ENCODE results near the gene SSH2.
A peak's percentile ranks its signal among the peaks of the same experiment; 100 is the strongest.

The SSH2 gene

DNA sequence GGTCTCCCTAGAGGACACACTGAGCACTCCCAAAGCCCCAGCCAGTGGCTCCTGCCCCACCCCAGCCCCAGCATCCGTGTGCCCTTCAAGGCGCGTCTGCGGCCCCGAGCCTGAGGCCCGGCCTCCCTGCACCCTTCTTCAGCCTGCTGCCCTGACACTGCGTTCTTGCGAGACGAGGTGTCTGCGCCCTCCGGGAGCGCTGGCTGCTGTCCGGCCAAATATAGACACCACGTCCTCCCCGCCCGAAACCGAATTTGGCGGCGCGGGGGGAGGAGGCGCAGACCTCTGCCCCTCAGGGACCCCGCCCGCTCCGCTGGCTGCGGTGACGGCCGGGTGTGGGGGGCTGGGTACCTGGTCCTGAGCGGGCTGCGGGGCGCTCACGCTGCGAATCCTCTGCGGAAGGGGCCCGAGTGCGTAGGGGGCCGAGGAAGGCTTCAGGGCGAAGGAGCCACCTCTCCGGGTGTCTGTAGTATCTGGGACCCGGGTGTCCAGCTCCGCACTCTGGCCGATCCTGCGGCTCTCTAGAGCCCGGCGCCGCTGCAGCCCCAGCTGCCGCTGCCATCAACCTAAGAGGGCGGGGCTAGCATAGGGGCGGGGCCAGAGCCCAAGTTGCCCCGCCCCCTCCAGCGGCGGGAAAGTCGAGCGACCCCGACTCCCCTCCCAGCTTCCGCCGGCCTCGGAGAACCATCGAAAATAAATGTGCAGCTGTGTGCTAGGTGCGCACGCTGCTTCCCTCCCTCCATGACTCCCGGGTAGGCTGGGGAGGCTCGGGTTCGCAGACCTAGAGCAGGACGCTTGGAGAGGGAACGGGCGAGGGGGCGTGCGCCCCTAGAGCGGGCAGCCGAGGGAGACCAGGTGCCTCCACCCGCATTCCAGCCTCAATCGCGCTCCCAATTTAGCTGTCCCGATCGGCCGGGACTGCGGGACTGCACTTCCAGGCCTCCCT is 307.4 kb downstream of the SSH2 start, which contains the start of gene CORO6:
CORO6 (minus strand) TSS at position 576 of the 946 bp plus-strand sequence. CDS start 1,491 bp downstream, outside the sequence.
- peak; percentile 39 for DNase-seq

DNA sequence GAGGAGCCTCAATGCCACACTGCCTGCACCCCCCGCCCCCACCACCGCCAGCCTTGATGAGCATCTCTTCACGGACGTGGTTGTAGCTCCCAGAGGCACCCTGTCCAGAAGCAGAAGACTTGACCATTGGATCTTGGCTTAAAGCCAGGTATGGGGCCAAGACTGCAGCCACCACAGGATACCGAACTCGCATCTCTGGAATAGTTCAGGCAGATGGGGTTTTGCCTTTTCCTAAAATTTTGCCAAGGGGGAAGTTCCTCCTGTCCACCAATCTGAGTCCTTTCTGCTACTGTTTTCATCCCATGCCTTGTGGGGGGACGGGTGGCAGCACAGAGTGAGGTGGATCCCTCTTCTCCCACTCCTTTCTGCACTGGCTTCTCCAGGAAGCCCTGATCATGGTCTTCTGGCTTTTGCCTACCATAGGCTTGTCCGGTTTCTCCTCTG is 308.3 kb downstream of the SSH2 start:
- DNase-seq: no peak

- no peak for DNase-seq
Observed at GRCh38 chr17:29620779-29621500, 309.1 kb downstream of the SSH2 start.

- DNase-seq: peak; percentile 33
Observed at GRCh38 chr17:29620271-29620670, 309.8 kb downstream of the SSH2 start.

DNA sequence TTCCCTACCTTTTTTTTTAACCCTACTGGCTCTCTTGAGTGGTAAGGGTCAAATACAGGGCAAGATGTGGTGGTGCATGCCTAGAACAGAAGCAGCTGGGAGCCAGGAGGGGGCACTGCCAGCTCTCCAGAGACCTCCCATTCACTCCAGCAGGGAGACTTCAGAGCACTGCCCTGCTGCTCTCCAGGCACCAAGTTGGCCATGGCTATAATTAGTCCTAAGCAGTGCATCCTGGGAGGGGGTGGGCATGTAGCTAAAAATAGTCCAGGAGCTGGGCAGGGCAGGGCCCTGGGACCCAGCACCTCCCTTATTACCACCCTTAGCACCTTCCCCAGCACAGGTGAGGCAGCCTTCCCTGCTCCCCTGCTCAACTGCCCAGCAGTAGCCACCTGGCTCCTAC is 310.8 kb downstream of the SSH2 start:
- DNase-seq: peak; percentile 26

DNA sequence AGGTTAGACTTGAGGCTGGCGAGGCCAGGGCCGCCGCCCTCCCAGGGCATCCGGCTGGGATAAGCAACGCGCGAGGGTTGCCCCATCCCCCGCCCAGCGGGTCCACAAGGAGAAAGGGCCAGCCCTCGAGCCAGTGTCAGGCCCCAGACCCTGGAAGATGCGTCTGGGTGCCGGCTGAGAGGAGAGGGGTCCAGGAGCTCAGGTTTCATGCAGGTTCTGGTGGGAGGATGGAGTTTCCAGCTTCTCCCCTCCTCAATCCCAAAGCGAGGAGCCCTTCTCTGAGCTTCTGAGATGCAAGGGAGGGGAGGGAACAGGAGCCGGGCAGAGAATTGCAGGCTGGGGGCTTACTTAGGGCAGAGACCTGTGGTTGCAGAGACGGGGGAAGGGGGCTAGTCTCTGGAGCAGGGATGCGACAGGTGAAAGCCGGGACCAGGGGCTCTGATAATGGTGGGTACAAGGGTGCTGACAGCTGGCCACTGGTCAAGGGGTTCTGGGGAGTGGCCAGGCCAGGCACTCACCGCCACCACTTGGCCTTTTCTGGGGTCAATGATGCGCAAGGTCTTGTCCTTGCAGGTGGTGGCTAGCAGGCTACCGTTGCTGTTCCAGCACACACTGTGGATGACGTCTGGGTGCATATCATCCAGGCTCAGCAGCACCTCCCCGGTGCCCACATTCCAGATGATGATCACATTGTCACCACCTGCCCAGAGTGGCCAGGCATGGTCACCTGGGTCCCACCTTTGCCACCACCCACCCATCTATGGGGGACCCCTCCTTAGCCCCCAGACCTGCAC is 311.6 kb downstream of the SSH2 start:
- DNase-seq: no peak

- peak; percentile 65 for DNase-seq
Observed at GRCh38 chr17:29617481-29618271, 312.4 kb downstream of the SSH2 start.

- peak; percentile 77 for DNase-seq
Observed at GRCh38 chr17:29617125-29617480, 312.9 kb downstream of the SSH2 start.

DNA sequence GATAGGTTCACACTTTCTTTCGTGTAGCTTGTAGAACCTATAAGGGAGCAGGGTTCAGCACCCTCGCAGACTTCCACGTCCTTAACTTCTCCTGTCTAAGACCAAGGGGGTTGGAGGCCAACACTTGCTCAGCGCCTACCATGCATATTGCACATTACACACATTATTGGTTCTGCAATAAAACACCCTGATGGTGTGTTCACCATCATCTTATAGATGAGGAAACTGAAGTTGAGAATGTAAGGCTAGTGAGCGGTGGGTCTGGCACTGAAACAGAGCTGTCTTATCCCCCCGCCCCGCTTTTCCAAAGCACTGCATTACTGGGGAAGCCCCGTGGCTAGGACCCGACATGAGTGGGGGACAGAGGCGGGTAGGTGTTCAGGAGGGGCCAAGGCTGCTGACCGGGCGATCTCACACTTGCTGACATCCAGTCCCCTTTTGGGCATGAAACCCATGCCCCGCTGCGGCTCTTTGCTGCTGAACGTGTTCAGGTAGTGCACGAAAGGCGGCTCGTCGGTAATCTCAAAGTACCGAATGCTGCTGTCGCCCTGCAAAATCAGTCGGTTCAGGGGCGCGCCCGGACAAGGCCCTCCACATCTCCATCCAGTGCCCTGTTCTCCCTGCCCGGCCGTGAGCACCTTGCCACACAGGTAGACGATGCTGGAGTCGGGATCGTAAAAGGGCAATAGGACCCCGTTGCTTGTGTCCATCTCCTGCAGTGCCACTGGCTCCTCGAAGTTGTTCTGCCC is 313.6 kb downstream of the SSH2 start:
- no peak for DNase-seq

GRCh38 chr17:29615492-29616299 is 314.3 kb downstream of the SSH2 start:
- DNase-seq: peak; percentile 81

DNA sequence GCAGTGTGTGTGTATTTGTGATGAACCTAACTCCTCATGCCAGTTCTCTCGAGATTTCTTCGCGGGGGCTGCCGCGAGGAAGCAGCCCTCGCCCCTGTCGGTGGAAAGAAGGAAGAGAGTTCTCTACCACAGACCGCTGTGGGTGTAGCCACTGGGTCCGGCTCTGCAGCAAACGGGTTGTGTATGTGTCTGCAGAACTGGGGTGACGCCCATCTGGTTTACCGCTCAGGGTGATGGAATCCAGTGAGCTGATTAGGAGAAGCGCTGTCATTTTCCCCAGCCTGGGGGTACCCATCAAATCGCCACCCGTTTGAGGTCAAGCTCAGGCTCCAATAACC is 315.0 kb downstream of the SSH2 start:
- DNase-seq: peak; percentile 21

DNA sequence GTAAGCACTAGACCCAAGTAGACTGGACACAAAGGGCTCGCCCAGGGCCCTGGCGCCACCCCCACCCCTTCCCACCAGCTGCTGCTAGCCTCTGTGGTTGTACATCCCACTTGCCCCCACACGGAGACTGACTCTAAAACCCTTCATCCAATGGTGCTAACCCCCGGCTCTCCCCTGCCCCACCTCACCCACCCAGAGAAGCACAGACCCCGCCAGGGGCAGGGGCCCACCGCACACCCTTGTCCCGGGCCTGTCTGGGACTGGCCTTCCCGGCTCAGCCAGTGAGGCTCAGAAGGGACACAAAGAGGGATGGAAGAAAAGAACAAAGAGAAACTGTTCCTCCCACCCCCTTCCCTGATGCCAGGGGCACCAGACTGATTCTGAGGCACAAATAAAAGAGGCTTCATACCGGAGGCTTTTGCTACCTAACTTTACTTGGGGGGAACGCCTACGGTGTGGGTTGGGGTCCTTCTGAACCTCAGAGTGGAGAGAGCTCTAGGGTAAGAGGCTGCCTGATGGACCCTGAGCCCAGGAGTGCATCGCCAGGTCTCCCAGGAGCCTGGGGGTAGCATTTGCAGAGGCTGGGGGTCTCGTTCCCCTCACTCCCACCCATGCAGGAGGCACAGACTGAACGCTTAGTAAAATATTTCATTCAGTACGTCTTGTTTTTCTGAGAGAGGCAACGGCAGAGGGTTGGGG is 315.5 kb downstream of the SSH2 start:
- DNase-seq: no peak

GRCh38 chr17:29613856-29614255 is 316.2 kb downstream of the SSH2 start:
- DNase-seq: no peak

DNA sequence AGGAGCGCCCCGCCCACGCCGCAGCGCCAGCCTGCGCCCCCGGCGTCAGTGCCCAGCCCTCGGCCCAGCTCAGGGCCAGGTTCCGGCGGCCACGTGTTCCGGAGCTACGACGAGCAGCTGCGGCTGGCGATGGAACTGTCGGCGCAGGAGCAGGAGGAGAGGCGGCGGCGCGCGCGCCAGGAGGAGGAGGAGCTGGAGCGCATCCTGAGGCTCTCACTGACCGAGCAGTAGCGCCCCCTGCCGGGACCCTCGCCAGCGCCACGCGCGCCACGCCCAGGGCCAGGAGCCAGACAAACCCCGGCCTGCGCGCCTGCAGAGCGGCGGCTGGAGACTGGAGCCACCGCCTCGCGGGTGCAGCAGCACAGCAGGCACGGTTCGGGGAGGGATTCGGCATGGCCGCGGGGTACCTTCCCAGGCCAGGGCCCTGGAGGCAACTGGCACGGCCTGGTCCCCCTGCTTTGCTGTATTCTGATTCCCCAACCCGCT is 316.6 kb downstream of the SSH2 start:
- peak; percentile 89 for DNase-seq

- no peak for DNase-seq
Observed at GRCh38 chr17:29612404-29613280, 317.4 kb downstream of the SSH2 start.

GRCh38 chr17:29612094-29612403 is 318.0 kb downstream of the SSH2 start:
- no peak for DNase-seq

GRCh38 chr17:29611351-29612093 is 318.5 kb downstream of the SSH2 start:
- no peak for DNase-seq

- DNase-seq: no peak
Observed at GRCh38 chr17:29610395-29610794, 319.6 kb downstream of the SSH2 start.

Measured in fibroblast of skin of abdomen (primary cell).